Progenitor cell of endocrine pancreas (in vitro differentiated cells): ENCODE data around the gene FGD6. TPM values are rescaled to one million over a fixed set of nuclear protein-coding genes. Genes with fewer than 3 reads are reported as not detected.
A peak's percentile ranks its signal among the peaks of the same experiment; 100 is the strongest.
"Not testable (repeated sequence)": the region's sequence is repeated elsewhere in the genome, so short reads cannot be mapped to it uniquely, and the experiment has no call there.

Experiments used
- DNase-seq: peaks from one replicate; pipeline ENCODE4 v3.0.0; 2021; ENCODE audit warnings: low spot score; ENCODE audit not compliant: unreplicated experiment
- H3K27ac Mint-ChIP-seq: 2 replicates; pipeline ENCODE4 v1.8.0; 2021; ENCODE audit warnings: mild to moderate bottlenecking, moderate library complexity, mixed read lengths
- H3K27me3 Mint-ChIP-seq: 2 replicates; pipeline ENCODE4 v1.8.0; 2021; ENCODE audit warnings: mixed read lengths
- H3K36me3 Mint-ChIP-seq: 2 replicates; pipeline ENCODE4 v1.8.0; 2022; ENCODE audit warnings: mixed read lengths; ENCODE audit not compliant: insufficient read depth
- H3K4me1 Mint-ChIP-seq: 2 replicates; pipeline ENCODE4 v1.8.0; 2021; ENCODE audit warnings: low read depth, mixed read lengths
- H3K4me3 Mint-ChIP-seq: 2 replicates; pipeline ENCODE4 v1.8.0; 2021; ENCODE audit warnings: low read depth, mild to moderate bottlenecking, moderate library complexity, mixed read lengths
- H3K9me3 Mint-ChIP-seq: 2 replicates; pipeline ENCODE4 v1.8.0; 2021; ENCODE audit warnings: low read depth, mixed read lengths
- total RNA-seq: library from RNA; stranded (reverse); gene quantifications from 2 replicates; pipeline ENCODE4 v1.2.1, GENCODE V29; 2021
- TF ChIP-seq, protein P1 (sequence below): fragments of 200-600 bp; sonication (generic); IDR thresholded peaks from one replicate; pipeline ENCODE4 v1.5.0; 2021; ENCODE audit warnings: antibody characterized with exemption, mild to moderate bottlenecking; ENCODE audit not compliant: unreplicated experiment

FGD6 gene
- total RNA-seq, 1 donor from 2014 or later = 68.2 TPM

DNA sequence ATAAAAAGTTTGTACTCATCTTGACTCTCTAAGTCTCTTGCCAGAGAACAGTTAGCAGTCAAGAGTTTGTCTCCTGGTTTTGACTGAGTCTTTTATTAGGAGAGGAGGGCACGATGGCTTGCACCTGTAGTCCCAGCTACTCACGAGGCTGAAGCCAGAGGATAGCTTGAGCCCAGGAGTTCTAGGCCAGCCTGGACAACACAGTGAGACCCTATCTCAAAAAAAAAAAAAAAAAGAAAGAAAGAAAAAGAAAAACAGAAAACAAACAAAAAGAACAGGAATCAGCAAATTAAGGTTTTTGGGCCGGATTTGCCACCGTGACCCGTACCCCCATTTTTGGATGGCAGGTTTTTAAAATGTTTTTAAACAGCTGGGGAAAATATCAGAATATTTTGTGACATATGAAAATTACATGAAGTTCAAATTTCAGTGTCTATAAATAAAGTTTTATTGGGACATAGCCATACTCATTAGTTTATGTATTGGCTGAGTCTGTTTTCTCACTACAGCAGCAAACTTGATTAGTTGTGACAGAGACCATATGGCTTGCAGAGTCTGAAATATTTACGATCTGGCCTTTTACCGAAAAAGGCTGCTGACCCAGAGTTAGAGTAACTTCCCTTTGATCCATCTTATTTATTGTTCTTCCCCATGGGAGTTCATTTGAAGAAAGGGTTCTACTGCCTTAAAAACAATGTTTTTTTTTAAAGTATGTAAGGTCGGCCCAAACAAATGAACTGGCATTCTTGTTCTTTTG lies 31.5 kb upstream of the FGD6 start:
- H3K9me3 Mint-ChIP-seq = no peaks in the 10 kb centered on the region
- peaks cover 9% of the 10 kb centered on the region for H3K4me1 Mint-ChIP-seq
- peak overlapping the region; percentile 31 for H3K27ac Mint-ChIP-seq
- H3K4me3 Mint-ChIP-seq = no peak overlapping the region
- TF ChIP-seq, protein P1, sequence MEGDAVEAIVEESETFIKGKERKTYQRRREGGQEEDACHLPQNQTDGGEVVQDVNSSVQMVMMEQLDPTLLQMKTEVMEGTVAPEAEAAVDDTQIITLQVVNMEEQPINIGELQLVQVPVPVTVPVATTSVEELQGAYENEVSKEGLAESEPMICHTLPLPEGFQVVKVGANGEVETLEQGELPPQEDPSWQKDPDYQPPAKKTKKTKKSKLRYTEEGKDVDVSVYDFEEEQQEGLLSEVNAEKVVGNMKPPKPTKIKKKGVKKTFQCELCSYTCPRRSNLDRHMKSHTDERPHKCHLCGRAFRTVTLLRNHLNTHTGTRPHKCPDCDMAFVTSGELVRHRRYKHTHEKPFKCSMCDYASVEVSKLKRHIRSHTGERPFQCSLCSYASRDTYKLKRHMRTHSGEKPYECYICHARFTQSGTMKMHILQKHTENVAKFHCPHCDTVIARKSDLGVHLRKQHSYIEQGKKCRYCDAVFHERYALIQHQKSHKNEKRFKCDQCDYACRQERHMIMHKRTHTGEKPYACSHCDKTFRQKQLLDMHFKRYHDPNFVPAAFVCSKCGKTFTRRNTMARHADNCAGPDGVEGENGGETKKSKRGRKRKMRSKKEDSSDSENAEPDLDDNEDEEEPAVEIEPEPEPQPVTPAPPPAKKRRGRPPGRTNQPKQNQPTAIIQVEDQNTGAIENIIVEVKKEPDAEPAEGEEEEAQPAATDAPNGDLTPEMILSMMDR = no peak
- no peak for DNase-seq
- H3K27me3 Mint-ChIP-seq = no peaks in the 10 kb centered on the region
- H3K36me3 Mint-ChIP-seq = peaks cover 15% of the 10 kb centered on the region

DNA sequence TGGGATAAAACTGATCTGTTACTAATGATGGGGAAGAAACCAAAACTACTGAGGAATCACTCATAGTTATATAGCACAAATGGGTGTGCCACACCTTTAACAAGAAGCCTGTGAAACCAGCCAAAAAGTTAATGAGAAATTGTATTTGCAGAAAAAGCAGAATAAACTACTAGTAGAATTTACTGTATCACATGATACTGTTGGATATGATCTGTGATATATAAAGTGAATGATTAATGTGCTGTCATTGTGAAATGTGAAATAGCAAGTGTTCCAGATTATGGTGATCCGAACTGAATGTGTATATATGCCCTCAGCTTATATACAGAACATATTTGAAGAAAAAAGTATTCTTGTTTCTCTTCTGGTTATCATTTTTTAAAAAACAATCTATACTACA lies 30.8 kb upstream of the FGD6 start:
- no peak for DNase-seq
- Mint-ChIP-seq H3K9me3 (no peaks in the 10 kb centered on the region), H3K36me3 (peaks cover 14% of the 10 kb centered on the region), H3K27ac (peak overlapping the region; percentile 31), H3K4me1 (peaks cover 9% of the 10 kb centered on the region), H3K4me3 (no peak overlapping the region), H3K27me3 (no peaks in the 10 kb centered on the region)
- TF ChIP-seq, protein P1 = no peak

DNA sequence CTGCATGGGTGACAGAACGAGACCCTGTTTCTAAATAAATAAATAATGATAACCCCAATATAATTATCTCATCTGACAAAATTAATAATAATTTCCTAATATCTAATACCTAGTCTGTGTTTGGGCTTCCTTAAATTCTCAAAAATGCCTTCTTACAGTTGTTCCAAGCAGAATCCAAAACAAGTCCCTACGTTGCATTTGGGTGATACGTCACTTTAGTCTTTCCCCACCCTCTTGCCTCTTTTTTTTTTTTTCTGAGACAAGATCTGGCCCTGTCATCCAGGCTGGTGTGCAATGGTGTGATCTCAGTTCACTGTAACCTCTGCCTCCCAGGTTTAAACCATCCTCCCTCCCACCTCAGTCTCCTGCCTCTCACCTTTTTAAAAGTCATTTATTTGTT lies 27.1 kb upstream of the FGD6 start:
- H3K4me3 Mint-ChIP-seq = no peak overlapping the region
- peaks cover 10% of the 10 kb centered on the region for H3K4me1 Mint-ChIP-seq
- H3K36me3 Mint-ChIP-seq = peaks cover 10% of the 10 kb centered on the region
- H3K27me3 Mint-ChIP-seq = no peaks in the 10 kb centered on the region
- TF ChIP-seq, protein P1 = no peak
- no peak overlapping the region for H3K27ac Mint-ChIP-seq
- DNase-seq = no peak
- H3K9me3 Mint-ChIP-seq = no peaks in the 10 kb centered on the region

DNA sequence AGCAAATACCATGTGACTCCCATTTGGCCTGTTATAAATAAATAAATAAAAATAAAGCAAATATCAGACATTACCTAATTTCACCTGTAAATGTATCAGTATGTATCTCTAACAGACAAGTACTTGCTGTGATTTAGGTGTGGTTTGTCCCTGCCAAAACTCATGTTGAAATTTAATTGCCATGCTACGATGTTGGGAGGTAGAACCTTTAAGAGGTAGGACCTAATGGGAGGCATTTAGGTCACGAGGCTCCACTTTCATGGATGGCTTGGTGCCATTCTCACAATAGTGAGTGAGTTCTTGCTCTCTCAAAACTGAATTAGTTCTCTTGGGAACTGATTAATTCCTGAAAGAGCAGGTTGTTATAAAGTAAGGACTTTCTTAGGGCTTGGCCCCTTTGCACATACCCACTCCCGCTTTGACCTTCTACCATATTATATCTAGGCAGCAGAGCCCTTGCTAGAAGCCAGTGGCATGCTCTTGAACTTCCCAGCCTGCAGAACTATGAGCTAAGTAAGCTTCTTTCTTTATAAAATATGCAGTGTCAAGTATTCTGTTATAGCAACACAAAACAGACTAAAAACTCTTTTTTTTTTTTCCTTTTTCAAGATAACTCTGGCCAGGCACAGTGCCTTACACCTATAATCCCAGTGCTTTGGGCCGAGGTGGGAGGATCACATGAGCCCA lies 26.4 kb upstream of the FGD6 start:
- Mint-ChIP-seq H3K4me3 (no peak overlapping the region), H3K27ac (no peak overlapping the region), H3K36me3 (peaks cover 10% of the 10 kb centered on the region), H3K27me3 (no peaks in the 10 kb centered on the region), H3K4me1 (peaks cover 11% of the 10 kb centered on the region), H3K9me3 (no peaks in the 10 kb centered on the region)
- TF ChIP-seq, protein P1 = no peak
- DNase-seq = no peak

DNA sequence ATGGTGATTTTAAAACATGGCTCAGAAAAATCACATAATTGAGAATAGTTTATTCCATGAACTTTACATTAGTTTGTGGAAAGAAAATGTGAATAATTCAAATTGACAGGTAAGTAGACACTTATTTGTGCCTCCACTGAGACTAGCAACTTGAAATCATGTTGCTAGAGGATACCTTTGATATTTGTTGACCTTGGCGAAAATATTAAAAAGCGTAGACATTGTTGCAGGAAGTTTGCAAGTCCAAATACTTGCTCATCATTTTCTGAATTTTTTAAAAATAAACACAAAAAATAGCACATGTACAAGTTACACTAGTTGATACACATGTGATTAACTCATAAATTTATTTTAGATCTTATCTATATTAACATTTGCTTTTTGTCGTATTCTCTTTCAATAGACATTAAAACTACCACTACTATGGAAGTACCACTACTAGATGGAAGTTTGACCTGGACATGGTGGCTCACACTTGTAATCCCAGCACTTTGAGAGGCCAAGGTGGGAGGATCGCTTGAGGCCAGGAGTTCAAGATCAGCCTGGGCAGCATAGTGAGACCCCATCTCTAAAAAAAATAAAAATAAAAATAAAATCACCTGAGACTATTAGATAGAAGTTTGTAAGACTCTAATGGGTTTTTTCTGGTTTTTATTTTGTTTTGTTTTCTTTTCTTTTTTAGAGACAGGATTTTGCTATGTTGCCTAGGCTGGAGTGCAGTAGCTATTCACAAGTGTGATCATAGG lies 24.7 kb upstream of the FGD6 start:
- H3K27ac Mint-ChIP-seq = no peak overlapping the region
- H3K4me1 Mint-ChIP-seq = peaks cover 11% of the 10 kb centered on the region
- H3K27me3 Mint-ChIP-seq = no peaks in the 10 kb centered on the region
- TF ChIP-seq, protein P1 = no peak
- peaks cover 15% of the 10 kb centered on the region for H3K36me3 Mint-ChIP-seq
- H3K9me3 Mint-ChIP-seq = no peaks in the 10 kb centered on the region
- no peak for DNase-seq
- no peak overlapping the region for H3K4me3 Mint-ChIP-seq

DNA sequence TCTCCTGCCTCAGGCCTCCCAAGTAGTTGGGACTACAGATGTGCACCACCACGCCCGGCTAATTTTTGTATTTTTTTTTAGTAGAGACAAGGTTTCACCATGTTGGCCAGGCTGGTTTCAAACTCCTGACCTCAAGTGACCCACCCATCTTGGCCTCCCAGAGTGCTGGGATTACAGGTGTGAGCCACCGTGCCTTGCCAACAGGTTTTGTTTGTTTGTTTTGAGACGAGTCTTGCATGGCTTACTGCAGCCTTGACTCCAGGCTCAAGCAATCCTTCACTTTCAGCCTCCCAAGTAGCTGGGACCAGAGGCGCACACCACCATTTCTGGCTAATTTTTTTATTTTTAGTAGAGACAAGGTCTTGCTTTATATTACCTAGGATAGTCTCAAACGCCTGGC lies 23.9 kb upstream of the FGD6 start:
- H3K27ac Mint-ChIP-seq, DNase-seq, H3K27me3 Mint-ChIP-seq, H3K4me3 Mint-ChIP-seq, H3K9me3 Mint-ChIP-seq: not testable (repeated sequence)
- peaks cover 11% of the 10 kb centered on the region for H3K4me1 Mint-ChIP-seq
- peaks cover 19% of the 10 kb centered on the region for H3K36me3 Mint-ChIP-seq
